ENCODE results near the gene ACTN4.

GRCh38 chr19:38743394-38744297, 96.2 kb downstream of the ACTN4 start:
- TF ChIP-seq POLR2AphosphoS5 (IDR thresholded peaks at IDR 0.05; ENCODE audit: low read depth, low read length): peak; percentile 18; the same call in 1 of the 2 replicates
- no peak for TF ChIP-seq CTCF (IDR thresholded peaks at IDR 0.05)
- TF ChIP-seq TCF7L2 (IDR thresholded peaks at IDR 0.05; ENCODE audit: low read depth, low read length): no peak

Data from Panc1 (cell line).